Right lobe of liver (tissue), 6 donors: ENCODE results near the gene PHF20. TPM values are rescaled to one million over a fixed set of nuclear protein-coding genes. Genes with fewer than 3 reads are reported as not detected.

Source experiments
- ATAC-seq, 4 donors: fragments of 200-7000 bp; cut with Tn5 transposase; one replicate each; pipeline ENCODE4 v1.9.1; 2020; ENCODE audit warnings: mild to moderate bottlenecking in 4 of 4, moderate library complexity in 4 of 4
- DNase-seq, 3 donors: peaks; one replicate each; pipeline ENCODE4 v3.0.0-alpha.2; 2020
- H3K27ac ChIP-seq, 3 donors: fragments of 200-600 bp; one replicate each; pipeline ENCODE4 v1.8.0; 2022
- H3K27me3 ChIP-seq, 2 donors: fragments of 200-600 bp; one replicate each; pipeline ENCODE4 v1.8.0; 2022
- H3K36me3 ChIP-seq, 4 donors: fragments of 200-600 bp; sonication (generic) in 1 of 4; one replicate each; pipeline versions ENCODE4 v1.5.1 to v1.8.0; 2017 to 2022; ENCODE audit warnings: control low read depth in 1 of 4
- H3K4me1 ChIP-seq, 4 donors: fragments of 200-600 bp; sonication (generic) in 1 of 4; one replicate each; pipeline versions ENCODE4 v1.5.1 to v1.8.0; 2017 to 2022; ENCODE audit warnings: control low read depth in 1 of 4
- H3K4me3 ChIP-seq, 3 donors: fragments of 200-600 bp; one replicate each; pipeline ENCODE4 v1.8.0; 2022
- H3K9me3 ChIP-seq, 4 donors: fragments of 200-600 bp; sonication (generic) in 1 of 4; one replicate each; pipeline versions ENCODE4 v1.5.1 to v1.8.0; 2017 to 2022; ENCODE audit warnings: control low read depth in 1 of 4
- CTCF ChIP-seq, 4 donors: fragments of 200-600 bp in 3 of 4; fragments of 450-650 bp in 1 of 4; IDR thresholded peaks; one replicate each; pipeline versions ENCODE4 v1.5.1 to v1.8.0; 2016 to 2022; ENCODE audit warnings: antibody characterized with exemption in 4 of 4, mild to moderate bottlenecking in 2 of 4
- POLR2A ChIP-seq: fragments of 450-650 bp; IDR thresholded peaks from one replicate; pipeline ENCODE4 v1.6.1; 2017; ENCODE audit warnings: antibody characterized with exemption, mild to moderate bottlenecking
- WGBS: methylation state at CpG from one replicate; pipeline ENCODE4 v1.1.6; 2018; ENCODE audit warnings: low coverage, low lambda C conversion rate; ENCODE audit not compliant: insufficient coverage; ENCODE audit errors: missing lambda C conversion rate; 5-methylcytosine and 5-hydroxymethylcytosine counted together
- intact Hi-C, 2 donors: fragments of 100-400 bp; cut with DNase I; formaldehyde crosslinking; loops; one replicate each; pipeline versions ENCODE4 v1.11.2 to v1.14.1; 2022
- total RNA-seq, 6 experiments: library from RNA; depleted of rRNA in 2 of 6; stranded (reverse); fragments of >200 nt in 2 of 6; fragmentation: NEBNext Ultra II Directional in 3 of 6; extraction: Animal tissue kit (Norgen Biotek cat#: 25700) in 3 of 6; gene quantifications; one replicate each; pipeline versions ENCODE4 v1.1.0 to v1.2.4, GENCODE V29; 2016 to 2023
- donor health status: DM: no; HTN: yes; CAD: no.
- donor health status: DM: no; HTN: no; CAD: no.
- donor health status: DM: no; HTN: no; CAD: no.
- donor health status: DM: no; HTN: yes; CAD: no.
- donor health status: DM: no; HTN: yes; CAD: no.

PHF20 gene
- total RNA-seq, 6 experiments from 2014 or later: 9.3 to 16.7 (median 14.5) TPM

- H3K27me3 ChIP-seq: no peaks in the 10 kb centered on the region
- H3K27ac ChIP-seq: no peak overlapping the region
- WGBS: 86% methylated on average over 17 of the region's 20 CpGs
- intact Hi-C loops: no loop called here
- ATAC-seq (peak in 2 of 4 donors; percentile 27 to 34), DNase-seq (no peak)
- no peak overlapping the region for H3K4me3 ChIP-seq
- H3K36me3 ChIP-seq: peaks cover 18 to 100% (median 87%) of the 10 kb centered on the region in 4 donors
- TF ChIP-seq CTCF (IDR thresholded peaks at IDR 0.05): no peak
- no peak for TF ChIP-seq POLR2A
- no peaks in the 10 kb centered on the region for H3K9me3 ChIP-seq
- H3K4me1 ChIP-seq: peaks cover 0 to 5% (median 2%) of the 10 kb centered on the region in 4 donors
Observed at GRCh38 chr20:35726842-35727711, 44.7 kb upstream of the PHF20 start.

GRCh38 chr20:35729283-35729807 is 42.5 kb upstream of the PHF20 start:
- Histone ChIP-seq H3K36me3 (peaks cover 8 to 100% (median 89%) of the 10 kb centered on the region in 4 donors), H3K27ac (no peak overlapping the region), H3K27me3 (no peaks in the 10 kb centered on the region), H3K4me1 (peaks cover 0 to 12% (median 5%) of the 10 kb centered on the region in 4 donors), H3K4me3 (no peak overlapping the region), H3K9me3 (no peaks in the 10 kb centered on the region)
- no peak for ATAC-seq
- TF ChIP-seq CTCF (IDR thresholded peaks at IDR 0.05) (no peak), POLR2A (no peak)
- intact Hi-C loops: no loop called here
- WGBS: 82% methylated on average over 7 of the region's 7 CpGs
- no peak for DNase-seq

GRCh38 chr20:35729836-35730582 is 41.8 kb upstream of the PHF20 start:
- peaks cover 0 to 19% (median 8%) of the 10 kb centered on the region in 4 donors for H3K4me1 ChIP-seq
- ATAC-seq: no peak
- no peak for DNase-seq
- TF ChIP-seq CTCF (IDR thresholded peaks at IDR 0.05) (no peak), POLR2A (no peak)
- no peak overlapping the region for H3K4me3 ChIP-seq
- H3K27ac ChIP-seq: no peak overlapping the region
- H3K27me3 ChIP-seq: no peaks in the 10 kb centered on the region
- H3K9me3 ChIP-seq: no peaks in the 10 kb centered on the region
- WGBS: 83% methylated on average over 2 of the region's 2 CpGs
- intact Hi-C loops: no loop called here
- peaks cover 8 to 100% (median 88%) of the 10 kb centered on the region in 4 donors for H3K36me3 ChIP-seq

- H3K4me1 ChIP-seq: peaks cover 0 to 27% (median 9%) of the 10 kb centered on the region in 4 donors
- no peaks in the 10 kb centered on the region for H3K9me3 ChIP-seq
- ATAC-seq (no peak), DNase-seq (no peak)
- intact Hi-C loops: no loop called here
- no peaks in the 10 kb centered on the region for H3K27me3 ChIP-seq
- H3K4me3 ChIP-seq: no peak overlapping the region
- no peak overlapping the region for H3K27ac ChIP-seq
- no peak for TF ChIP-seq CTCF (IDR thresholded peaks at IDR 0.05)
- no peak for TF ChIP-seq POLR2A
- 38% methylated on average over 4 of the region's 4 CpGs for WGBS
- peaks cover 5 to 100% (median 87%) of the 10 kb centered on the region in 4 donors for H3K36me3 ChIP-seq
Observed at GRCh38 chr20:35730583-35731468, 41.0 kb upstream of the PHF20 start.
